SH-SY5Y (cell line): ENCODE results near the gene ACMSD.

Source experiments
- GATA2 ChIP-seq: IDR thresholded peaks from 2 replicates; pipeline ENCODE4 v1.6.1; 2011; ENCODE audit warnings: mild to moderate bottlenecking, low read depth, low read length
- GATA3 ChIP-seq: IDR thresholded peaks from 2 replicates; pipeline ENCODE4 v1.6.1; 2011; ENCODE audit warnings: low read depth, mild to moderate bottlenecking, low read length, moderate library complexity

DNA sequence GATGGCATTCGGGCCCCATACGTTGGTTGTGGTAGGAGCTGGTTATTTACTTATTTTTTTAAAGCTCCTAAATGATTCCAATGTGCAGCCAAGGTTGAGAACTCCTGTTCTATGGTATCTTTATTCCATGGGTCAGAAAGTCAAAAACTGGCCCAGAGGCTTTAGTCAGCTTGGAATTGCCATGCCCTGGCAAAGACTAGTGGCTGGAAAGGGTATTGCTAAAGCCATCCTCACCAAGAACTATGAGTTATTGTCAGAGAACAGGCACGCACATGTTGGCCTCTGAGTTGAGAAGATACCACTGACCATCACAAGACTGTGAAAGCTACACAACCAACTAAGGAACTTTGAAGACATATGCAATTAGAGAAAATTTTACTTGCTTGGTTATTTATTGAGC lies 47.9 kb upstream of the ACMSD start:
- TF ChIP-seq GATA3 (no peak), GATA2 (no peak)
